HepG2 (cell line): ENCODE measurements around the gene SERINC5. TPM values are rescaled to one million over a fixed set of nuclear protein-coding genes. Genes with fewer than 3 reads are reported as not detected.

ENCODE experiments used
- ATAC-seq: fragments of 200-7000 bp; cut with Tn5 transposase; 3 replicates; pipeline ENCODE4 v1.9.1; 2020; ENCODE audit warnings: mild to moderate bottlenecking, moderate library complexity
- BruUV-seq: library from RNA; stranded (reverse); fragments of 400-500 nt; replicated peaks from 2 replicates; lab custom pipeline; 2021; lab: Mats Ljungman, UMichigan
- CTCF ChIA-PET: fragments of 300-600 bp; formaldehyde crosslinking; extraction: SDS; loops from one replicate; lab custom pipeline; 2021; ENCODE audit warnings: low total read pairs, inconsistent platforms, low intra/inter-chr PET ratio; lab: Yijun Ruan, JAX
- POLR2A ChIA-PET: fragments of 350-600 bp; sonication (Branson Sonifier 250); formaldehyde crosslinking; loops from one replicate; lab custom pipeline; 2020; ENCODE audit warnings: antibody characterized with exemption, inconsistent platforms; lab: Yijun Ruan, JAX
- DNase-seq: peaks from one replicate; pipeline ENCODE4 v3.0.0-alpha.2; 2015; ENCODE audit warnings: low spot score
- FAIRE-seq: peaks from 3 replicates; lab custom pipeline; 2011; peaks lifted over from hg19 to GRCh38; lab: Jason Lieb, UNC
- H2AFZ ChIP-seq: one replicate; pipeline ENCODE4 v1.6.1; 2011; ENCODE audit warnings: low read length, inconsistent platforms
- H3K27ac ChIP-seq: fragments of 300-600 bp; 3 replicates; pipeline ENCODE4 v1.8.0; 2011; ENCODE audit warnings: mixed run types, mild to moderate bottlenecking, mixed read lengths, low read length, inconsistent platforms; ENCODE audit not compliant: insufficient read depth; ENCODE audit errors: extremely low read length
- H3K27me3 ChIP-seq, 2 experiments: fragments of 200-600 bp in 1 of 2; 2 replicates in 1 of 2; 3 replicates in 1 of 2; pipeline versions ENCODE4 v1.6.0 to v1.8.0; 2011; ENCODE audit warnings: low read length in 2 of 2, mild to moderate bottlenecking in 2 of 2, moderate library complexity in 2 of 2, inconsistent platforms in 1 of 2; ENCODE audit not compliant: insufficient read depth in 2 of 2, control insufficient read depth in 1 of 2
- H3K36me3 ChIP-seq, 2 experiments: fragments of 200-600 bp in 1 of 2; replicated peaks in 1 of 2; 2 replicates in 1 of 2; 3 replicates in 1 of 2; pipeline versions ENCODE4 v1.5.1 to v1.8.0; 2011; ENCODE audit warnings: low read length in 2 of 2, inconsistent platforms in 1 of 2; ENCODE audit not compliant: insufficient read depth in 2 of 2, control insufficient read depth in 1 of 2
- H3K4me1 ChIP-seq: 2 replicates; pipeline ENCODE4 v1.5.1; 2012; ENCODE audit warnings: low read length, inconsistent platforms; ENCODE audit not compliant: insufficient read depth
- H3K4me2 ChIP-seq: 2 replicates; pipeline ENCODE4 v1.6.0; 2011; ENCODE audit warnings: low read depth, low read length, inconsistent platforms
- H3K4me3 ChIP-seq, 3 experiments: fragments of 200-600 bp in 1 of 3; sonication (generic), shearing (Covaris generic) in 1 of 3; replicated peaks in 1 of 3; 2 replicates each; pipeline ENCODE4 v1.5.1; 2011 to 2016; ENCODE audit warnings: low read length in 3 of 3, inconsistent platforms in 2 of 3, low read depth in 2 of 3, mild to moderate bottlenecking in 2 of 3, control low read depth in 1 of 3, mixed read lengths in 1 of 3; ENCODE audit not compliant: insufficient read depth in 1 of 3
- H3K79me2 ChIP-seq: one replicate; pipeline ENCODE4 v1.6.1; 2011; ENCODE audit warnings: low read length, inconsistent platforms; ENCODE audit not compliant: insufficient read depth
- H3K9ac ChIP-seq: 2 replicates; pipeline ENCODE4 v1.6.0; 2011; ENCODE audit warnings: mild to moderate bottlenecking, low read depth, low read length, inconsistent platforms; ENCODE audit not compliant: insufficient read depth
- H3K9me3 ChIP-seq: 2 replicates; pipeline ENCODE4 v1.5.1; 2012; ENCODE audit warnings: mild to moderate bottlenecking, low read length
- H4K20me1 ChIP-seq: 2 replicates; pipeline ENCODE4 v1.6.0; 2011; ENCODE audit warnings: inconsistent platforms, mild to moderate bottlenecking, low read length, moderate library complexity; ENCODE audit not compliant: insufficient read depth
- EZH2 ChIP-seq: conservative IDR thresholded peaks from 2 replicates; pipeline ENCODE4 v1.6.1; 2012; ENCODE audit warnings: mild to moderate bottlenecking, low read depth, low read length, moderate library complexity
- MAFK ChIP-seq, 2 experiments: IDR thresholded peaks in 1 of 2; conservative IDR thresholded peaks in 1 of 2; 2 replicates each; pipeline ENCODE4 v1.6.1; 2011; ENCODE audit warnings: improper control_type of control experiment in 2 of 2, low read length in 2 of 2
- NCOA5 ChIP-seq: sonication (generic); formaldehyde crosslinking; IDR thresholded peaks from 2 replicates; pipeline ENCODE4 v1.4.0; 2020; ENCODE audit warnings: missing genetic modification reagents
- NRL ChIP-seq: sonication (generic); formaldehyde crosslinking; IDR thresholded peaks from 2 replicates; pipeline ENCODE4 v1.5.0; 2020; ENCODE audit warnings: missing genetic modification reagents, mild to moderate bottlenecking, moderate library complexity, borderline replicate concordance
- PAF1 ChIP-seq: IDR thresholded peaks from 2 replicates; pipeline ENCODE4 v1.6.1; 2016; ENCODE audit warnings: missing genetic modification reagents, missing compliant biosample characterization
- PHF5A ChIP-seq: IDR thresholded peaks from one replicate; pipeline ENCODE4 v1.6.1; 2018; ENCODE audit warnings: low read depth, missing genetic modification reagents; ENCODE audit not compliant: unreplicated experiment
- SNAPC5 ChIP-seq: sonication (generic); formaldehyde crosslinking; IDR thresholded peaks from 2 replicates; pipeline ENCODE4 v1.8.1; 2023; ENCODE audit warnings: mild to moderate bottlenecking, missing genetic modification reagents, borderline replicate concordance
- ZNF7 ChIP-seq: IDR thresholded peaks from 2 replicates; pipeline ENCODE4 v1.6.1; 2016; ENCODE audit warnings: missing biosample characterization, missing genetic modification reagents
- ZNF749 ChIP-seq: sonication (generic); formaldehyde crosslinking; IDR thresholded peaks from 2 replicates; pipeline ENCODE4 v1.8.0; 2022; ENCODE audit warnings: mild to moderate bottlenecking, missing genetic modification reagents, moderate library complexity, borderline replicate concordance
- ZNF788 ChIP-seq: sonication (generic); formaldehyde crosslinking; IDR thresholded peaks from 2 replicates; pipeline ENCODE4 v1.5.0; 2020; ENCODE audit warnings: mild to moderate bottlenecking, missing genetic modification reagents, borderline replicate concordance
- WGBS: methylation state at CpG from one replicate; pipeline ENCODE4 v1.1.6; 2017; ENCODE audit warnings: low lambda C conversion rate; 5-methylcytosine and 5-hydroxymethylcytosine counted together
- in situ Hi-C: cut with HindIII; loops from 2 replicates; pipeline ENCODE4 v1.10.0; 2017; ENCODE audit warnings: low pct_unique_long_range_greater_than_20kb; ENCODE audit not compliant: extremely low pct_ligation_motif_present
- intact Hi-C: fragments of 100-400 bp; cut with micrococcal nuclease; formaldehyde crosslinking; loops from one replicate; pipeline ENCODE4 v1.10.0; 2022; ENCODE audit not compliant: unreplicated experiment
- polyA plus RNA-seq, 8 experiments: library from polyadenylated mRNA; depleted of rRNA in 3 of 8; stranded (reverse) in 7 of 8; unstranded in 1 of 8; fragments of >200 nt; fragmentation: Illumina TruSeq in 4 of 8; extraction: Trizol in 4 of 8; gene quantifications; 2 replicates each; pipeline versions ENCODE4 v1.2.1 to v1.2.3, GENCODE V29; 2011 to 2016; ENCODE audit warnings: low read depth in 4 of 8, missing spikeins in 1 of 8, mixed read lengths in 1 of 8; ENCODE audit not compliant: insufficient read depth in 1 of 8
- total RNA-seq, 5 experiments: library from RNA; depleted of rRNA; stranded (reverse); fragments of >200 nt; fragmentation: Illumina TruSeq; extraction: Trizol; gene quantifications; 2 replicates each; pipeline ENCODE4 v1.2.3, GENCODE V29; 2016; ENCODE audit warnings: low read depth in 1 of 5

SERINC5 gene
- total and polyA plus RNA-seq, 2 of the 13 experiments (the other 11 are each of a cell fraction or from before 2014, with no cell fraction given), result 17.3 to 22.8 TPM

- FAIRE-seq (no peak), ATAC-seq (no peak), DNase-seq (no peak)
- Histone ChIP-seq H3K27me3 (peaks cover 2 to 4% of the 10 kb centered on the region in 2 experiments; a peak in 2 of 5 replicates), H3K9me3 (no peaks in the 10 kb centered on the region), H3K4me2 (no peak overlapping the region), H3K4me1 (no peaks in the 10 kb centered on the region), H2AFZ (no peak overlapping the region), H4K20me1 (no peaks in the 10 kb centered on the region), H3K36me3 (no peaks in the 10 kb centered on the region), H3K9ac (no peak overlapping the region), H3K79me2 (no peaks in the 10 kb centered on the region), H3K27ac (no peak overlapping the region), H3K4me3 (no peak overlapping the region)
- no TSS peak for BruUV-seq
- in situ Hi-C loops (no loop called here), intact Hi-C loops (no loop called here)
- 19% methylated on average over 6 of the region's 6 CpGs for WGBS
- CTCF ChIA-PET, result no interaction called here
- POLR2A ChIA-PET, result no interaction called here
- TF ChIP-seq NCOA5 (CRISPR knock-in tag) (no peak), MAFK (conservative IDR thresholded peaks at IDR 0.05 in 1 of 2, IDR thresholded peaks at IDR 0.05 in 1 of 2; ENCODE audit: low read length in 2 of 2) (peak in 1 of 2 experiments; percentile 22; a peak in 1 of 4 replicates)
Observed at GRCh38 chr5:80296121-80296520, 40.3 kb upstream of the SERINC5 start.

- Histone ChIP-seq H4K20me1 (no peaks in the 10 kb centered on the region), H3K4me1 (no peaks in the 10 kb centered on the region), H3K79me2 (no peaks in the 10 kb centered on the region), H3K36me3 (no peaks in the 10 kb centered on the region), H3K4me2 (no peak overlapping the region), H3K9ac (no peak overlapping the region), H3K27me3 (peaks cover 2 to 7% of the 10 kb centered on the region in 2 experiments; a peak in 2 of 5 replicates), H3K4me3 (no peak overlapping the region), H3K9me3 (no peaks in the 10 kb centered on the region), H3K27ac (no peak overlapping the region)
- FAIRE-seq (no peak), DNase-seq (no peak), ATAC-seq (no peak)
- intact Hi-C loops, result no loop called here
- WGBS, result 43% methylated on average over 8 of the region's 8 CpGs
- CTCF ChIA-PET, result no interaction called here
- no TSS peak for BruUV-seq
- in situ Hi-C loops, result no loop called here
- no peak for TF ChIP-seq PAF1 (CRISPR knock-in tag)
- no peak for TF ChIP-seq PHF5A
- TF ChIP-seq ZNF7 (CRISPR knock-in tag), result no peak
- TF ChIP-seq SNAPC5 (CRISPR knock-in tag), result no peak
- no peak for TF ChIP-seq ZNF788 (CRISPR knock-in tag)
- no peak for TF ChIP-seq ZNF749 (CRISPR knock-in tag)
- TF ChIP-seq EZH2, result no peak
- TF ChIP-seq NRL (CRISPR knock-in tag), result no peak
- TF ChIP-seq, all 625 proteins: peak for 0
- POLR2A ChIA-PET, result no interaction called here
- H2AFZ ChIP-seq, result no peak overlapping the region
Observed at GRCh38 chr5:80291761-80292160, 35.9 kb upstream of the SERINC5 start.
